Fibroblast of gingiva (primary cell): ENCODE measurements around the gene AQP12B.
"Not testable (repeated sequence)": the region's sequence is repeated elsewhere in the genome, so short reads cannot be mapped to it uniquely, and the experiment has no call there.

Source experiments
- DNase-seq: peaks from one replicate; pipeline ENCODE4 v3.0.0-alpha.2; 2011; ENCODE audit warnings: low read depth

Gene AQP12B

GRCh38 chr2:240682431-240683224 lies at the start of gene AQP12B:
Gene AQP12B, minus strand, starts transcription at chr2:240682885. Its CDS starts 48 bp downstream, at chr2:240682837.
- not testable (repeated sequence) for DNase-seq

- no peak for DNase-seq
Measured at GRCh38 chr2:240732184-240732583, 49.5 kb upstream of the AQP12B start.

- DNase-seq, result no peak
Measured at GRCh38 chr2:240731178-240731545, 48.5 kb upstream of the AQP12B start.

- no peak for DNase-seq
Measured at GRCh38 chr2:240730501-240731177, 48.0 kb upstream of the AQP12B start.

GRCh38 chr2:240728827-240729226 lies 46.1 kb upstream of the AQP12B start:
- no peak for DNase-seq

- no peak for DNase-seq
Measured at GRCh38 chr2:240728361-240728760, 45.7 kb upstream of the AQP12B start.

- DNase-seq, result no peak
Measured at GRCh38 chr2:240727913-240728312, 45.2 kb upstream of the AQP12B start.

- DNase-seq, result no peak
Measured at GRCh38 chr2:240727439-240727838, 44.8 kb upstream of the AQP12B start.

GRCh38 chr2:240726876-240727275 lies 44.2 kb upstream of the AQP12B start:
- DNase-seq, result no peak

GRCh38 chr2:240725671-240726070 lies 43.0 kb upstream of the AQP12B start:
- no peak for DNase-seq

- no peak for DNase-seq
Measured at GRCh38 chr2:240725266-240725665, 42.6 kb upstream of the AQP12B start.

- DNase-seq, result no peak
Measured at GRCh38 chr2:240724431-240724830, 41.7 kb upstream of the AQP12B start.

GRCh38 chr2:240723851-240724250 lies 41.2 kb upstream of the AQP12B start:
- DNase-seq, result no peak

GRCh38 chr2:240722796-240723735 lies 40.4 kb upstream of the AQP12B start:
- DNase-seq, result no peak

- no peak for DNase-seq
Measured at GRCh38 chr2:240722376-240722775, 39.7 kb upstream of the AQP12B start.

- DNase-seq, result no peak
Measured at GRCh38 chr2:240721596-240722180, 39.0 kb upstream of the AQP12B start.

- no peak for DNase-seq
Measured at GRCh38 chr2:240720686-240721595, 38.3 kb upstream of the AQP12B start.

GRCh38 chr2:240719676-240720545 lies 37.2 kb upstream of the AQP12B start:
- DNase-seq, result no peak

GRCh38 chr2:240718896-240719490 lies 36.3 kb upstream of the AQP12B start:
- DNase-seq, result no peak
